GM18499 (cell line): ENCODE data around the gene ANKRD11.
"Not testable (repeated sequence)": the region's sequence is repeated elsewhere in the genome, so short reads cannot be mapped to it uniquely, and the experiment has no call there.

Experiments used
- ATAC-seq: cut with Tn5 transposase; IDR thresholded peaks from one replicate; pipeline ENCODE4 v1.9.1; 2021; ENCODE audit warnings: moderate number of reproducible peaks; ENCODE audit not compliant: insufficient read depth, unreplicated experiment

Gene ANKRD11

DNA sequence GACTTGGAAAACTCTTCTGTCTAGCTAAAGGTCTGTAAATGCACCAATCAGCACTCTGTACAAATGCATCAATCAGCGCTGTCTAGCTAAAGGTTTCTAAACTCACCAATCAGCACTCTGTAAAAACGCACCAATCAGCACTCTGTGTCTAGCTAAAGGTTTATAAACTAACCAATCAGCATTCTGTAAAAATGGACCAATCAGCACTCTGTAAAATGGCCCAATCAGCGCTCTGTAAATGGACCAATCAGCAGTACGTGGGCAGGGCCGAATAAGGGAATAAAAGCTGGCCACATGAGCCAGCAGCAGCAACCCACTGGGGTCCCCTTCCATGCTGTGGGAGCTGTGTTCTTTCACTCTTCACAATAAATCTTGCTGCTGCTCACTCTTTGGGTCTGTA is 55.3 kb downstream of the ANKRD11 start:
- not testable (repeated sequence) for ATAC-seq

DNA sequence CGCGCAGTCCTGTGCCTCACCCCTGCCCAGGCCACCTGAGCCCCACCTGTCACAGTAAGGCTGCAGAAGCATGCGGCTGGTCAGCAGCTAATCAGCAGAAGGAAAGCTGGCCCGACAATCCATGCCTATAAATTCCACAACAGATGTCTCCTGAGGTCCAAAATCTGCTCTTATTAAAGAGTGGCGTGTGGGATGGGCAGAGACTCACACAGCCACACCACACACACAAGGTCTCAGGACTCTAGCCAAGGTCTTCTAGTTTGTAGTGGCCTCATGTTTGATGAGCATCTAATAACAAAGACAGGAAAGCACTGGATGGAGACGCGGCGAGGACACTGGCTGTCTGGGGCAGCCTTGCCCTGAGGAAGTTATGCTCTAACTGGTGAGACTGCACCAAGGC is 55.9 kb downstream of the ANKRD11 start:
- ATAC-seq = no peak

DNA sequence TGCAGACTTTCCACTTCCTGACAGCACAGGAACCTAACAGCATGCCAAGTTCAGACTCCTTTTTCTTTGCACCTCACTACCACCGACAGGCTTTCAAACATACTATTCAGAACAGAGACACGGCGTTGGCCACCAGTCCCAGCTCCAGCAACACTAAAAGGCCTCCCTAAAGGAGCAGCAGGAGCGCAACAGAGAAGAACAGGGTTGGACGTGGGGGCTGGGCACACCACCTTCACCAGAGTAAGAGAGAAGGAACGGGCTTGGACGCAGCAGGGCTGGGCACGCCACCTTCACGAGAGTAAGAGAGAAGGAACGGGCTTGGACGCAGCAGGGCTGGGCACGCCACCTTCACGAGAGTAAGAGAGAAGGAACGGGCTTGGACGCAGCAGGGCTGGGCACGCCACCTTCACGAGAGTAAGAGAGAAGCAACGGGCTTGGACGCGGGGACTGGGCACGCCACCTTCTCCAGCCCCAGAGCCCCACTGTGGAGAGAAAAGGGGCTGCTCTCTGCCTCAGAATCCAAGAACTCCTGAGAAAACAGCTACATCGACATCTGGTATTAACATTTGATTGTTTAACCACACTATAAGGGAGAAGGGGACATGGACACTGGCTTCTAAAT is 56.9 kb downstream of the ANKRD11 start:
- not testable (repeated sequence) for ATAC-seq

DNA sequence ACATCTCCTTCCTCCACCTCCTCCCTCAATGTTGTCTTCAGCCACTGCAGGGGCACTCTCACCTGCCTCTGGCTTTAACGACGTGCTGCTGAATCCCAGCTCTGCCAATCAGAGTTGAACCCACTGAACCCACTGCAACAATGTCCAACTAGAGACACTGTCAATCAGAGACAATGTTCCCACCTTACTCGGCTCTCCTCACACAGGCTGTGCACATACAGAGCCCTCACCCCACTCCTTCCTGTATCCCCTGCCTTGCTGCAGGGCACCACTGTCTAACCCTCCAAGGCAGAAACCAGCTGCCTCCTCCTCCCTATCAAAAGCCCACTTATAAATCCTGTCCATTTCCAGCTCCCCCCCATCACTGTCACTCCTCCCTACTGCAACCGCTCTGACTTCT is 58.7 kb downstream of the ANKRD11 start:
- ATAC-seq = no peak

DNA sequence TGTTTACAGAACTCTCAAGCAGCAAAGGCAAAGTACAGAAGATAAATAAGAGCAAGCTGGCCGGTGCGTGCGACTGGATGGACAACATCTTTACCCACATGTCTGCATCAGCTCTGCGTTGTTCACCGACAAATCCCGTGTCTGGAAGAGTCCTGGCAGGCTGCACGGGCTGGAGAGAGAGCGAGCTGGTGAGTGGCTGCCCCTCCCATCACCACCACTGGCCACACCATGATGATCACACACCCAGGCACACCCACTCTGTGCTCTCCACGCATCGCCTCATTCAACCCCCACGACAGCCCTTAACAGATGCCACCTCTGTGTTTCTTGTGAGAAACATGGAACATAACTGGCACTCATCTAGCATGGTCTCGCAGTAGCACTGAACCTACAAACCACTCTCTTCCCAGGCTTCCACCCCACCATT is 59.2 kb downstream of the ANKRD11 start:
- ATAC-seq = no peak

DNA sequence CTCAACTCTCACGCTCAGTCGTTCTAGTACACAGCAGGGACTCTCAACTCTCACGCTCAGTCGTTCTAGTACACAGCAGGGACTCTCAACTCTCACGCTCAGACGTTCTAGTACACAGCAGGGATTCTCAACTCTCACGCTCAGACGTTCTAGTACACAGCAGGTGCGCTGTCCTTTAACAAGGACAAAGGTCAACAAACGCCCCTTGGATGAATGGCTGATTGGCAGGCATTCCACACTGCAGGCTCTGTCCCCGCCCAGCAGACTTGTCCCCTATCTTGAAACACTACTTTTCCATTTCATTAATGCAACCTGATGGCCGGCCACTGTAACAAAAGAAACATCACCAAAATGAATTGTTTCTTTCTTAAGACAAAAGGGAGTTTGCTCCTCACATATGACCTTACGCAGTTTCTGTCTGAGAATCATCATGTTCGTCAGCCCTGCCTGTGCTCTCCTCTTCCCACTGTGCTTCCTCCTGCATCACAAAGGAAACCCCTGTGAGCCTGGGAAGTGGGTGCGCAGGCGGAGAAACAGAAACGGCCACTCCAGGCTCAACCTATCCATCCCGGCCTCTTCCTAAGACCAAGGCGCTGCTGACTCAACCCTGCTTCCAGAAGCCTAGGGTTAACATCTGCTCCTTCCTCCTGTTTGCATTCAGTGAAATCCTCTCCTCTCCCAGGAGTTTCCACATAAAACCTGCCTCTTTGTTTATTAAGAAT is 59.8 kb downstream of the ANKRD11 start:
- no peak for ATAC-seq

DNA sequence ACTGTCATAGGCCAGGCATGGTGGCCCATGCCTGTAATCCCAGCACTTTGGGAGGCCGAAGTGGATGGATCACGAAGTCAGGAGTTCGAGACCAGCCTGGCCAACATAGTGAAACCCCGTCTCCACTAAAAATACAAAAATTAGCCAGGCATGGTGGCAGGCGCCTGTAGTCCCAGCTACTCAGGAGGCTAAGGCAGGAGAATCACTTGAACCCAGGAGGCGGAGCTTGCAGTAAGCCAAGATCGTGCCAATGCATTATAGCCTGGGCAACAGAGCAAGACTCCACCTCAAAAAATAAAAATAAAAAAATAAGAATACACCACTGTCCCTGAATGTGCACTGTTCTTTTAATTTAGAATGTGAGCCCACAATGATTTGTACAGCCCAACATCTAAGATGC is 61.8 kb downstream of the ANKRD11 start:
- not testable (repeated sequence) for ATAC-seq

DNA sequence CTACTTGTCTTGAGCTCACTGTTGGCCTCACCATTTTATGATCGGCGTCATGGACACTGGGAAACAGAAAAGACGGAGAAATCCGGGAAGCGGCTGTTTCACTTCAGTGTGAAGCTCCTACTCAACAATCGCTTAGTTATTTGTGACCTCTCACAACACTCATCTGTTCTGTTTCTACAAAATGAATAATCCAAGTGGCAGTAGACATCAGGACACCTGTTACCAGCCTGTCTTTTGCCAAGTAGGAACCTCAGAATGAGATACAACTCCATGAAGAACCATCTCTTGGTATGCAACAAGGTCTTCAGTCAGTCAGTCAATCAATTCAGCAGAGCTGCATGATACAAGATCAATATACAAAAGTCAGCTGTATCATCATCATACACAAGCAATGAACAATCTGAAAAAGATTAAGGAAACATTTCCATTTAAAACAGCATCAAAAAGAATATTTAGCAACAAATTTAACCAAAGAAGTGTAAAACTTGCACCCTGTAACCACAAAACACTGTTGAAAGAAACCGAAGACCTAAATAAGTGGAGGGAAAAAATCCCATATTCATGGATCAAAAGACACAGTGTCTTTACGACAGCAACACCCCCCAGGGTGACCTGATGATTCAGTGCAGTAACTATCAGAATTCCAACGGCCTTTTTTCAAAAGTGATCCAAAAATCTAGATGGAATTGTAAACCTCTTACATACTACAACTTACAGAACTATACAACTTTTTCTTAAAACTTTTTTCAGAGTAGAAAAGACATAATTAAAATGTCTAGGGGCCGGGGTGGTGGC is 63.4 kb downstream of the ANKRD11 start:
- no peak for ATAC-seq

DNA sequence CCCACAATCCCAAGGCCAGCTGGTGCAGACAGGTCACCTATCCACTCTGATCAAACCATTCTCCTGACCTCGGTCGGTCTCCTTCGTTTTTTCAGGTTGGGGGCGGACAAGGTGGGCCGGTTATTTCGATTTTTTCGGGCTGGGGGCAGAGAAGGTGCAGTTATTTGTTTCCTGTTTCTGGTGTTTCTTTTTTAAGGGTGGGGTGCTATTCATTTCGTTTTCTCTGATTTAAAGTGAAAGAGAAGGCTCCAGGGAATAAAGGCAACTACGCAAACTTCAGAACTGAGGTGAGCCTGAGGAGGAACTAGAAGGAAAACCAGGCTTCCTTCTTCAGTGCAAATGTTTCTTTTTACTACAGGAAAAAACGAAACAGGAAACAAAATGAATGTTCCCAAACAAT is 64.8 kb downstream of the ANKRD11 start:
- no peak for ATAC-seq

DNA sequence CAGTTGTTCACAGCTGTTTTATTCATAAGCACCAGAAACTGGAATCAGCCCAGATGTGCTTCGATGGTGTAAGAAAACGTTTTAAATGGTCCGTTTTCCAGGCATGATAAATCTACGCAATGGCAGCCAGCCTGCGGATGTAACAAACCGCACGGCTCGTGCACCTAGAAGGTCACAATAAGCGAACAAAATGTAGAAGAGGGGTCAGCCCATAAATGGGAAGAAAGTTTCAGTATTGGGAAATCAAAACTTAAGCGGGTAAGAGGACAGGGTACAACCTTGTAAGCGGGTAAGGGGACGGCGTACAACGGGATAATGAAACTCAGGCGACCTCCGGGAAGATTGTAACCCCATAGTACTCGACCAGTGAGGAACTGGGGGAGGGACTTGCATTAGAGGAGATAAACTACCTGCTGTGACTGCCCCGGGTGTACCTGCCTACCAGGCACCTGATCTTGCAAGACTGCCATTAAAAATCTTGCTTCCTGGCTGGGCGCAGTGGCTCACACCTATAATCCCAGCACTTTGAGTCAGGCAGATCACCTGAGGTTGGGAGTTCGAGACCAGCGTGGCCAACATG is 66.6 kb downstream of the ANKRD11 start:
- no peak for ATAC-seq

DNA sequence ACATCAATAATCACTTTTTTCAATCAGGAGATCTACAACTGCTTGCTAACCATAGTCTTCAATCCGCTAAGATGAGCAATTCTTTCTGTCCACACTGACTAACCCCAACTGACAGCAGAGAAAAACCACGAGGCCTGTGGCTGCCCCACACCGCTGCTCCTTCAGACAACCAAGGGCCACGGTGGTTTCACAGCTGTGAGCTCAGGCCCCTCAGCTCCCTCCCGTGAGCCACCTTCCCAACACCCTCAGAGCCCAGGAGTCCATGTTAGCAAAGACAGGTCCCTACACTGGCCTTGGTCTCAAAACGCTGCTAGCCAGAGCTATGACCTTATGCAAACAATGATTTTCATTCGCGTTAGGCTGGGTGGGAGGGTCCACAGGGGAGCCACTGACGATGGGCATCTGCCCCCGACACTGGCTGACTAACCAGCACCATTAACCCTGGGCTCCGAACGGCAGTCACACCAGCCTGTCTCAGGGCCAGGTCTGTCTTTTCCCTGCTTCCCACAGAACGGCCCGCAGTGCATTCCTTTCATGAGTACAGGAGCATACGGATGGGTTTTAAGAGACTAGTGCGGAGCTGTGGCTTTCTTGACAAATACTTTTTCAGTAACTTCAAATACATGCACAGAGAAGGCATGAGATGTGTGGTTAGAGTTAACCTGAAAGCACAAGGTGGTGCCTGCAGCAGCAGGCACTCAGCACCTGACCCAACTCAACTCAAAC is 67.3 kb downstream of the ANKRD11 start:
- no peak for ATAC-seq

DNA sequence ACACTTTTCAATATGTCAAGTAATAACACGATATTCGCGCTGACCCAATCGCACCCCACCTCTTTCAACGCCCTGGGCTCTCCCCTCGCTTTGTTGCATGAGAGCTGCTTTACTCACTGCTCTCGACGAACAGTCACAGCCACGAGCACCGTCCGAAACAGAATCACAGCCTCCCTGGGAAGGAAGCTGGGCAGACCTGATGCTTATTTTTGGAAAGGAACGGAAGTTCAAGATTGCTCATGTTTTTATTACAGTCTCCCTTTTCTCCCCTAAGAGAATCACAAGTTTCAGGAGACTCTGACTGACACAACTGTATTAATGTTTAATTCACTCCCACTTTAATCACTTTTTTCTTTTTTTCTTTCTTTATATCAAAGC is 67.8 kb downstream of the ANKRD11 start:
- ATAC-seq = no peak

DNA sequence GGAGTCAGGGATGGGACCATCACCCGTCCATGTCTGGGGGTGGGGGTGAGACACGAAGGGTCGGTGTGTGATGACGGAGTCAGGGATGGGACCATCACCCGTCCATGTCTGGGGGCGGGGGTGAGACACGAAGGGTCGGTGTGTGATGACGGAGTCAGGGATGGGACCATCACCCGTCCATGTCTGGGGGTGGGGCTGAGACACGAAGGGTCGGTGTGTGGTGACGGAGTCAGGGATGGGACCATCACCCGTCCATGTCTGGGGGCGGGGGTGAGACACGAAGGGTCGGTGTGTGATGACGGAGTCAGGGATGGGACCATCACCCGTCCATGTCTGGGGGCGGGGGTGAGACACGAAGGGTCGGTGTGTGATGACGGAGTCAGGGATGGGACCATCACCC is 69.1 kb downstream of the ANKRD11 start:
- not testable (repeated sequence) for ATAC-seq

DNA sequence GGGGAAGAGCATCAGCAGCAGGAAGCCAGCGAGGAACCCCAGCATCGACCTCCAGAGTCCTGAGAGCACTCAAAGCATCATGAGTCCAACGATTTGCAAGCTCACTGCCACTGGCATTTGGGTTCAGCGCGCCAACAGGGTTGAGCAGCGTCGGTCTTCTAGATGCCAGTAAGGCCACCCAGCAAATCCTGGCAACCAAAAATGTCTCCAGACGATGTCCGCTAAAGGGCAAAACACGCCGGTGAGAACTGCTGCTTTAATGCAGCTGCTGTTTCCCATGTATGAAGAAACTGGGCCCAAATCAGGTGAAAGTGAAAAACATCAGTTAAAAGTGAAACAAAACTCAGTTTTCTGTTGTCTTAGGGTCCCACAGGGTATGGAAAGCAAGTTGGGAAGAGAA is 70.2 kb downstream of the ANKRD11 start:
- no peak for ATAC-seq

DNA sequence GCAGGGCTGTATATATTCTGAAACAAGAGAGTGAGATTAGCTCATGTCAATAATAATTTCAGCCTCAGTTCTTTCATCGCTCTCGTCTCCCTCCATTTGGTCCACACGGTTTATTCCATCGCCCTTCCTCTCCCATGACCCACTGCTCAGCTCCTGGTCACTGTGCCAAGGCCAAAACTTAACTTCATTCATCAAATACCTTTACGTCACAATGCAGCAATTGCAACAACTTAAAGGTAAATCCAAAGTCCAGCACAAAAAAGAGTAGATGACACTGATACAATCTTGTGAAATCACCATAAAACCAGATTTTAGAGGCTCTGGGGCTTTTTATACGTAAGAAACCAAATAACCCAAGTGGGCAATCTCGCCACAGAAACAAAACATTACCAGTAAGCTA is 72.0 kb downstream of the ANKRD11 start:
- no peak for ATAC-seq

DNA sequence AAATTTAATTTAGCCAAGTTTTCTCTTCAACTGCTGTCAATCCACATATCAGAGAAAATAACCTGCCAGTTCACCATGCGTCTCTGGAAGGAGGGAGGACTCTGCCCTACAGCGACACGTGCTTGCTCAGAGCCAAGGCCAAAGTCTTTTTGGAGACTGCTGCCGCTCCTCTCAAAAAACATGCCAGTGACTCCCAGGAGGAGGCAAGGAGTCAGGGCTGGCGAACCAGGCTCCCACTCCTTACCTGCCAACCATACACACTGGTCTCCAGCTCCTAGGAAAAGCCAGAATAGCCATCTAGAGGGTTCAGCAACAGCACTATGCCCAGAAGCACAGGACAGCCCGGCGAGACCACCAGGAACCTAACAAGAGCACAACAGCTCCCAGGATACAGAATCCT is 73.0 kb downstream of the ANKRD11 start:
- no peak for ATAC-seq

DNA sequence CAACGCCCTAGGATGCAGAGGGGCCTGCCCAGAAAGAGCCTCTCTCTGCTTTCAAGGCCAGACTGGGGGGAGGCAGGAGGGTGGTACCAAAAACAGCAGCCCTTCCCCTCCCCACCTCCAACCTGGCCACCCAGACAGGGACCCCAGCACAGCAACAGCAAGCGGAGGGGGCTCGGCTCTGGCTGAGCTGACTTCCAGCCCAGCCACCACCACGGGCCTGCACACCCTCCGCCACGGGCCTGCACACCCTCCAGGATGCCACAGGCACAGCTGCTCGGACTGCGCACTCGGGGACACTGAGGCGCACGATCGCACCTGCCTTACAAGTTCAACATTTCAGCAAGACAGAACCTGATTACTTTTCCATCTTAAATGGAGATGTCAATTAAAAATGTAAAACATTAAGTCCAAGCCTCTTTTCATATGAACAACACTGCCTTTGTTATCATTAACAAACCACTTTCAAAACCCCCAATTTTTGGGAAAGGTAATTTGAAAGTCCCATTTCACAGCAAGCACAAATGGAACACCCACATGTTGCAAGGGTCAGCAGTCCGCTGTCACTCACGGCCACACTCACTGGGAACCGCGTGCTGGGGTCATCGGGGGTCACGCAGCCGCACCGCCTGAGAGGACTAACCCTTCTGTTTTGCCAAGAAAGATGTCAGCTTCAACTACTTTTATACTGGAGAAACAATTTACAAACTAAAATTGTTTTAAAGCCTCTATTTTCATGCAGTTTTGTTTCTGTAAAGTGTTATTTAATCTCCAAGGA is 76.4 kb downstream of the ANKRD11 start:
- ATAC-seq = no peak

DNA sequence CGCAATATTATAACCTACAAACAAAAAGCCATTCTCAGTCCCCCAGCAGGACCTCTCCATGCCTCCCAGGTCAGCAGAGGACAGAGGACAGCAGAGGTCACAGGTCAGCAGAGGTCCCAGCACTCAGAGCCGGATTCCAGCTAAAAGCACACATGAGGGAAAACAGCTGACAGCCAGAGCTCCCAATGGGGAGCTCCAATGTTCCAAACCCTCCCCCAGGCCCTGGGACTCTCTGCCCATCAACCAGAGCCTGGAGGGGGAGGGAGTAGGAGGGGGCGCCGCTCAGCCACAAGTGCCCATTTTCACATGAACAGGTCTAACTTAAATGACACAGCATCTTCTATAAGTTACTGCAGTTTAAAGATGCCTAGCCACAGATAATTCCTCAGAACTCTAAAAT is 77.5 kb downstream of the ANKRD11 start:
- ATAC-seq = no peak

DNA sequence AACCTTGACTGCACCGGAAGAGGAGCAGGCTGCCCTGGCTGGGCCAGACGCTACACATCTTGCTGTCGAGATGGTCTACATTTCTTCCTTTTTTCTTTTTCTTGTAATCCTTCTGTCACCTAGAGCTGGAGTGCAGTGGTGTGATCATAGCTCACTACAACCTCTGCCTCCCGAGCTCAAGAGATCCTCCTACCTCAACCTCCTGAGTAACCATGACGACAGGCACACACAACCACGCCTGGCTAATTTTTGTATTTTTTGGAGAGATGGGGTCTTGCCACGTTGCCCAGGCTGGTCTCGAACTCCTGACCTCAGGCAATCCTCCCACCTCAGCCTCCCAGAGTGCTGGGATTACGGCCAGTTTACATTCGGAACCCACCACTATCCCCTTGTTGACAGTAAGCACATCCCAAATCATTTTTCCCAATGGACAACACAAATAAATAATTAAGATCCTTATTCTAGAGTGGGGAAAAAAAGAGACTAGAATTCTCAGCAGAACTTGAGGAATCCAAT is 79.0 kb downstream of the ANKRD11 start:
- ATAC-seq = no peak
